Right lobe of liver (tissue), 6 donors: Measurements from ENCODE around the gene TRAF3. TPM values are rescaled to one million over a fixed set of nuclear protein-coding genes. Genes with fewer than 3 reads are reported as not detected.

ENCODE experiments used
- ATAC-seq, 4 donors: fragments of 200-7000 bp; cut with Tn5 transposase; one replicate each; pipeline ENCODE4 v1.9.1; 2020; ENCODE audit warnings: mild to moderate bottlenecking in 4 of 4, moderate library complexity in 4 of 4
- DNase-seq, 3 donors: peaks; one replicate each; pipeline ENCODE4 v3.0.0-alpha.2; 2020
- H3K27ac ChIP-seq, 3 donors: fragments of 200-600 bp; one replicate each; pipeline ENCODE4 v1.8.0; 2022
- H3K27me3 ChIP-seq, 2 donors: fragments of 200-600 bp; one replicate each; pipeline ENCODE4 v1.8.0; 2022
- H3K36me3 ChIP-seq, 4 donors: fragments of 200-600 bp; sonication (generic) in 1 of 4; one replicate each; pipeline versions ENCODE4 v1.5.1 to v1.8.0; 2017 to 2022; ENCODE audit warnings: control low read depth in 1 of 4
- H3K4me1 ChIP-seq, 4 donors: fragments of 200-600 bp; sonication (generic) in 1 of 4; one replicate each; pipeline versions ENCODE4 v1.5.1 to v1.8.0; 2017 to 2022; ENCODE audit warnings: control low read depth in 1 of 4
- H3K4me3 ChIP-seq, 3 donors: fragments of 200-600 bp; one replicate each; pipeline ENCODE4 v1.8.0; 2022
- H3K9me3 ChIP-seq, 4 donors: fragments of 200-600 bp; sonication (generic) in 1 of 4; one replicate each; pipeline versions ENCODE4 v1.5.1 to v1.8.0; 2017 to 2022; ENCODE audit warnings: control low read depth in 1 of 4
- POLR2A ChIP-seq: fragments of 450-650 bp; IDR thresholded peaks from one replicate; pipeline ENCODE4 v1.6.1; 2017; ENCODE audit warnings: antibody characterized with exemption, mild to moderate bottlenecking
- WGBS: methylation state at CpG from one replicate; pipeline ENCODE4 v1.1.6; 2018; ENCODE audit warnings: low coverage, low lambda C conversion rate; ENCODE audit not compliant: insufficient coverage; ENCODE audit errors: missing lambda C conversion rate; 5-methylcytosine and 5-hydroxymethylcytosine counted together
- intact Hi-C, 2 donors: fragments of 100-400 bp; cut with DNase I; formaldehyde crosslinking; loops; one replicate each; pipeline versions ENCODE4 v1.11.2 to v1.14.1; 2022
- total RNA-seq, 6 experiments: library from RNA; depleted of rRNA in 2 of 6; stranded (reverse); fragments of >200 nt in 2 of 6; fragmentation: NEBNext Ultra II Directional in 3 of 6; extraction: Animal tissue kit (Norgen Biotek cat#: 25700) in 3 of 6; gene quantifications; one replicate each; pipeline versions ENCODE4 v1.1.0 to v1.2.4, GENCODE V29; 2016 to 2023
- TF ChIP-seq, protein P1 (sequence below), 4 donors: fragments of 200-600 bp in 3 of 4; fragments of 450-650 bp in 1 of 4; IDR thresholded peaks; one replicate each; pipeline versions ENCODE4 v1.5.1 to v1.8.0; 2016 to 2022; ENCODE audit warnings: antibody characterized with exemption in 4 of 4, mild to moderate bottlenecking in 2 of 4
- donor health status: DM: no; HTN: yes; CAD: no.
- donor health status: DM: no; HTN: no; CAD: no.
- donor health status: DM: no; HTN: no; CAD: no.
- donor health status: DM: no; HTN: yes; CAD: no.
- donor health status: DM: no; HTN: yes; CAD: no.

Gene TRAF3
- total RNA-seq, 6 experiments from 2014 or later = 5.6 to 10.5 (median 8.3) TPM

GRCh38 chr14:102779574-102780315, 2.5 kb downstream of the TRAF3 start:
- no peaks in the 10 kb centered on the region for H3K36me3 ChIP-seq
- DNase-seq = no peak
- intact Hi-C loops = loop anchor here in 1 of 2 donors (10.0 kb wide), 1 partner anchor 135 kb away; no protein-coding TSS in a partner anchor
- 68% methylated on average over 10 of the region's 13 CpGs for WGBS
- H3K27me3 ChIP-seq = no peaks in the 10 kb centered on the region
- ATAC-seq = no peak
- no peak overlapping the region for H3K4me3 ChIP-seq
- H3K4me1 ChIP-seq = peaks cover 0 to 10% (median 0%) of the 10 kb centered on the region in 4 donors
- H3K9me3 ChIP-seq = no peaks in the 10 kb centered on the region
- TF ChIP-seq, protein P1, sequence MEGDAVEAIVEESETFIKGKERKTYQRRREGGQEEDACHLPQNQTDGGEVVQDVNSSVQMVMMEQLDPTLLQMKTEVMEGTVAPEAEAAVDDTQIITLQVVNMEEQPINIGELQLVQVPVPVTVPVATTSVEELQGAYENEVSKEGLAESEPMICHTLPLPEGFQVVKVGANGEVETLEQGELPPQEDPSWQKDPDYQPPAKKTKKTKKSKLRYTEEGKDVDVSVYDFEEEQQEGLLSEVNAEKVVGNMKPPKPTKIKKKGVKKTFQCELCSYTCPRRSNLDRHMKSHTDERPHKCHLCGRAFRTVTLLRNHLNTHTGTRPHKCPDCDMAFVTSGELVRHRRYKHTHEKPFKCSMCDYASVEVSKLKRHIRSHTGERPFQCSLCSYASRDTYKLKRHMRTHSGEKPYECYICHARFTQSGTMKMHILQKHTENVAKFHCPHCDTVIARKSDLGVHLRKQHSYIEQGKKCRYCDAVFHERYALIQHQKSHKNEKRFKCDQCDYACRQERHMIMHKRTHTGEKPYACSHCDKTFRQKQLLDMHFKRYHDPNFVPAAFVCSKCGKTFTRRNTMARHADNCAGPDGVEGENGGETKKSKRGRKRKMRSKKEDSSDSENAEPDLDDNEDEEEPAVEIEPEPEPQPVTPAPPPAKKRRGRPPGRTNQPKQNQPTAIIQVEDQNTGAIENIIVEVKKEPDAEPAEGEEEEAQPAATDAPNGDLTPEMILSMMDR (IDR thresholded peaks at IDR 0.05) = no peak
- TF ChIP-seq POLR2A = no peak
- no peak overlapping the region for H3K27ac ChIP-seq

DNA sequence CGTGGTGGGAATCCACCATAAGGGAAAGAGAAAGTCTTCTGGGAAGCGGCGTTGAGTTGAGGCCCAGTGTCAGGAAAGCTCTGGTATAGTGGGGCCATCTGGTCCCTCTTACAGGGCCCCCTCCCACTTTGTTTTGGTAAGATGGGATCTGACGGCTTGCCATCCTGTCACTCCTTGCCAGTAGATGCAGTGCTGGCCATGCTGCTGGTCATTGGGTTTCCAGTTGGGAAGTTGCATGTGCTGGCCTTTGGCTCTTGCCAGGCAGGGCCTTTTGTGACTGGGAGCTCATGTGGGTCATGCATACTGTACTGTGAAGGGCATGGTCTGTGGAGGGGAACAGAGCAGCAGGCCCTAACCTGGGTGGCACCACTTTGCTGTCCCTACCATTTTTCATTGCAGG, 3.8 kb downstream of the TRAF3 start:
- H3K4me1 ChIP-seq = peaks cover 0 to 10% (median 0%) of the 10 kb centered on the region in 4 donors
- no peaks in the 10 kb centered on the region for H3K9me3 ChIP-seq
- H3K27ac ChIP-seq = no peak overlapping the region
- no peak overlapping the region for H3K4me3 ChIP-seq
- ATAC-seq = no peak
- WGBS = 100% methylated on average over 3 of the region's 4 CpGs
- intact Hi-C loops = no loop called here
- TF ChIP-seq, protein P1 (IDR thresholded peaks at IDR 0.05) = no peak
- no peak for TF ChIP-seq POLR2A
- H3K36me3 ChIP-seq = no peaks in the 10 kb centered on the region
- DNase-seq = no peak
- H3K27me3 ChIP-seq = no peaks in the 10 kb centered on the region

DNA sequence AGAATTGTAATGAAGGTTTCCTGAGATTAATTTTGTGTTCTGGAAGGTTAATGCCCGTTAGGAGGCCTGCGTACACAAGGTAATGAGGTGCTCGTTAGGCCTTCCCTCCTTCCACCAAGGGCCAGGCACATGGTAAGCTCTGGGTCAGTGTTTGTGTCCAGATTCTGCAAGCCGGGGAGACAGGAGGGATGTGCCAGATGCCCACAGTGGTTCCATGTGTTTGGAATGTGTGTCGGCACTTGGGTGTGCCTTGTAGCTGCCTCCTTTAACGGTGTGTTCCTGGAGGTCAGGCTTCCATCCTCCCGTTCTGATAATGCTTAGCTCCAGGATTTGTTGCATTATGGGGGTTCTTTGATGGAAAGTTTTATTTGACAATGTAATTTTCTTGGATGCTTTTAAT, 5.7 kb downstream of the TRAF3 start:
- no peak for TF ChIP-seq POLR2A
- TF ChIP-seq, protein P1 (IDR thresholded peaks at IDR 0.05) = no peak
- no peak overlapping the region for H3K4me3 ChIP-seq
- peaks cover 0 to 10% (median 0%) of the 10 kb centered on the region in 4 donors for H3K4me1 ChIP-seq
- intact Hi-C loops = no loop called here
- no peak overlapping the region for H3K27ac ChIP-seq
- H3K27me3 ChIP-seq = no peaks in the 10 kb centered on the region
- DNase-seq (no peak), ATAC-seq (no peak)
- WGBS = 80% methylated on average over 4 of the region's 7 CpGs
- no peaks in the 10 kb centered on the region for H3K36me3 ChIP-seq
- H3K9me3 ChIP-seq = no peaks in the 10 kb centered on the region

DNA sequence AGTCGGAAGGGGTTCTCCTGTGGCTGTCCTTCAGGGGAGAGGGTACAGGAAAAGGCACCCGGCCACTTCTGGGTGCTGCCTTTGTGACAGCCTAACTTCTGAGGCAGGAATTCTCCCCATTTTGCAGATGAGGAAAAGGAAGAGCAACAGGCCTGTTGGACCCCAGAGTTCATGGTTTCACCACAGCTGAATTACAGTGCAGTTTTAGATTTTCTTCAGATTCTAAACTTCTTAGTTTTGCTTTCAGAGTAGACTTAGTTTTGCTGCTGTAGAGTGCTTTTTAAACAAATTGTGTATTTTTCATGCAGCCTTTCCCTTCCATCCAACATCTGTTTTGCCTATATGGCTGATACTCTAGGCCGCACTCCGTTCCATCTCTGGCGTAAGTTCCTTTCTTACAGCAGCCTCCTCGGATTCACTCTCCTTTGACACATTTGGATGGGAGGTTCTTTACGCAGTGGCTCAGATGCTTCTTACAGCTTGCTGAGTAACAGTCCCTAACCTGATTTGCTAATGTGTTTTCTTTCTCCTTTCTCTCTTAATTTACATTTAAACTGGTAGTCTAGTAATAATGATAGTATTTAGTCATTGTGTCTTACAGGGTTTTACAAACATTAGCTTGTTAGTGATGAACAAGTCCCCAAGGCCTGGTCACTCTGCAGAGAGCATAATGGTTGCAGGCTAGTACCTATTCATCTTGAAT, 7.8 kb downstream of the TRAF3 start:
- Histone ChIP-seq H3K27me3 (no peaks in the 10 kb centered on the region), H3K9me3 (no peaks in the 10 kb centered on the region), H3K36me3 (no peaks in the 10 kb centered on the region), H3K27ac (no peak overlapping the region), H3K4me3 (no peak overlapping the region), H3K4me1 (peaks cover 0 to 2% (median 0%) of the 10 kb centered on the region in 4 donors)
- TF ChIP-seq POLR2A = no peak
- TF ChIP-seq, protein P1 (IDR thresholded peaks at IDR 0.05) = no peak
- ATAC-seq = no peak
- intact Hi-C loops = no loop called here
- DNase-seq = no peak
- 64% methylated on average over 5 of the region's 7 CpGs for WGBS
